HEK293 (cell line): Measurements from ENCODE around the gene CLDN16.

Experiments
- BCL11B ChIP-seq: fragments of 450-650 bp; formaldehyde crosslinking; IDR thresholded peaks from 2 replicates; pipeline ENCODE4 v1.5.1; 2016; ENCODE audit warnings: low read depth, missing biosample characterization, missing genetic modification characterization
- GLI4 ChIP-seq: fragments of 450-650 bp; formaldehyde crosslinking; IDR thresholded peaks from 2 replicates; pipeline ENCODE4 v1.5.1; 2016; ENCODE audit warnings: missing biosample characterization, missing genetic modification characterization
- KLF1 ChIP-seq: fragments of 450-650 bp; formaldehyde crosslinking; IDR thresholded peaks from 2 replicates; pipeline ENCODE4 v1.5.1; 2016; ENCODE audit warnings: missing biosample characterization, missing genetic modification characterization
- KLF16 ChIP-seq: fragments of 450-650 bp; formaldehyde crosslinking; IDR thresholded peaks from 2 replicates; pipeline ENCODE4 v1.5.1; 2017; ENCODE audit warnings: missing biosample characterization, missing genetic modification characterization
- MYNN ChIP-seq: fragments of 450-650 bp; formaldehyde crosslinking; IDR thresholded peaks from 2 replicates; pipeline ENCODE4 v1.5.1; 2016; ENCODE audit warnings: missing biosample characterization, missing genetic modification characterization, borderline replicate concordance
- PRDM6 ChIP-seq: fragments of 450-650 bp; formaldehyde crosslinking; IDR thresholded peaks from 2 replicates; pipeline ENCODE4 v1.5.1; 2017; ENCODE audit warnings: missing biosample characterization, missing genetic modification characterization
- SETDB1 ChIP-seq: IDR thresholded peaks from one replicate; pipeline ENCODE4 v1.6.1; 2017; ENCODE audit warnings: mild to moderate bottlenecking, low read length, moderate library complexity, mixed read lengths; ENCODE audit not compliant: insufficient read length
- ZBTB7A ChIP-seq: fragments of 450-650 bp; formaldehyde crosslinking; IDR thresholded peaks from 2 replicates; pipeline ENCODE4 v1.5.1; 2016; ENCODE audit warnings: low read depth, missing biosample characterization, missing genetic modification characterization
- ZBTB8A ChIP-seq: fragments of 450-650 bp; formaldehyde crosslinking; IDR thresholded peaks from 2 replicates; pipeline ENCODE4 v1.5.1; 2016; ENCODE audit warnings: missing biosample characterization, missing genetic modification characterization
- ZFP37 ChIP-seq: fragments of 450-650 bp; formaldehyde crosslinking; IDR thresholded peaks from 2 replicates; pipeline ENCODE4 v1.5.1; 2016; ENCODE audit warnings: missing biosample characterization, missing genetic modification characterization
- ZFP69B ChIP-seq: fragments of 450-650 bp; formaldehyde crosslinking; IDR thresholded peaks from 2 replicates; pipeline ENCODE4 v1.5.1; 2016; ENCODE audit warnings: missing biosample characterization, missing genetic modification characterization
- ZNF175 ChIP-seq: fragments of 450-650 bp; formaldehyde crosslinking; IDR thresholded peaks from 2 replicates; pipeline ENCODE4 v1.5.1; 2016; ENCODE audit warnings: missing biosample characterization, missing genetic modification characterization
- ZNF248 ChIP-seq: fragments of 450-650 bp; formaldehyde crosslinking; IDR thresholded peaks from 2 replicates; pipeline ENCODE4 v1.5.1; 2017; ENCODE audit warnings: missing biosample characterization, missing genetic modification characterization
- ZNF426 ChIP-seq: fragments of 450-650 bp; formaldehyde crosslinking; IDR thresholded peaks from 2 replicates; pipeline ENCODE4 v1.5.1; 2017; ENCODE audit warnings: missing biosample characterization, missing genetic modification characterization, mild to moderate bottlenecking, inconsistent platforms, moderate library complexity
- ZNF510 ChIP-seq: fragments of 450-650 bp; formaldehyde crosslinking; IDR thresholded peaks from 2 replicates; pipeline ENCODE4 v1.5.1; 2018; ENCODE audit warnings: mild to moderate bottlenecking, missing genetic modification characterization, missing biosample characterization; ENCODE audit not compliant: insufficient replicate concordance
- ZNF580 ChIP-seq: fragments of 450-650 bp; formaldehyde crosslinking; IDR thresholded peaks from 2 replicates; pipeline ENCODE4 v1.5.1; 2016; ENCODE audit warnings: missing biosample characterization, missing genetic modification characterization
- ZNF596 ChIP-seq: fragments of 450-650 bp; IDR thresholded peaks from 2 replicates; pipeline ENCODE4 v1.5.0; 2018; ENCODE audit warnings: missing biosample characterization, mild to moderate bottlenecking, missing genetic modification characterization, moderate library complexity
- ZNF610 ChIP-seq: fragments of 450-650 bp; formaldehyde crosslinking; IDR thresholded peaks from 2 replicates; pipeline ENCODE4 v1.5.1; 2016; ENCODE audit warnings: missing biosample characterization, missing genetic modification characterization, borderline replicate concordance
- ZNF623 ChIP-seq: fragments of 450-650 bp; formaldehyde crosslinking; IDR thresholded peaks from 2 replicates; pipeline ENCODE4 v1.5.1; 2016; ENCODE audit warnings: missing biosample characterization, missing genetic modification characterization
- ZNF660 ChIP-seq: fragments of 450-650 bp; IDR thresholded peaks from 2 replicates; pipeline ENCODE4 v1.5.1; 2018; ENCODE audit warnings: missing biosample characterization, mild to moderate bottlenecking, missing genetic modification characterization
- ZNF792 ChIP-seq: fragments of 450-650 bp; formaldehyde crosslinking; IDR thresholded peaks from 2 replicates; pipeline ENCODE4 v1.5.1; 2016; ENCODE audit warnings: missing biosample characterization, missing genetic modification characterization
- ZNF843 ChIP-seq: fragments of 450-650 bp; formaldehyde crosslinking; IDR thresholded peaks from 2 replicates; pipeline ENCODE4 v1.5.1; 2016; ENCODE audit warnings: missing biosample characterization, missing genetic modification characterization
- TF ChIP-seq, protein P1 (sequence below): fragments of 450-650 bp; formaldehyde crosslinking; IDR thresholded peaks from 2 replicates; pipeline ENCODE4 v1.5.1; 2016; ENCODE audit warnings: missing biosample characterization, missing genetic modification characterization
- TF ChIP-seq, protein P2 (sequence below): fragments of 450-650 bp; formaldehyde crosslinking; IDR thresholded peaks from 2 replicates; pipeline ENCODE4 v1.5.1; 2016; ENCODE audit warnings: missing biosample characterization, missing genetic modification characterization
- TF ChIP-seq, protein P3 (sequence below): fragments of 450-650 bp; formaldehyde crosslinking; IDR thresholded peaks from 2 replicates; pipeline ENCODE4 v1.5.1; 2016; ENCODE audit warnings: missing biosample characterization, missing genetic modification characterization
- TF ChIP-seq, protein P4 (sequence below): fragments of 450-650 bp; formaldehyde crosslinking; IDR thresholded peaks from 2 replicates; pipeline ENCODE4 v1.5.1; 2016; ENCODE audit warnings: missing biosample characterization, missing genetic modification characterization
- TF ChIP-seq, protein P5 (sequence below): fragments of 450-650 bp; formaldehyde crosslinking; IDR thresholded peaks from 2 replicates; pipeline ENCODE4 v1.5.1; 2017; ENCODE audit warnings: missing biosample characterization, missing genetic modification characterization

Gene CLDN16

DNA sequence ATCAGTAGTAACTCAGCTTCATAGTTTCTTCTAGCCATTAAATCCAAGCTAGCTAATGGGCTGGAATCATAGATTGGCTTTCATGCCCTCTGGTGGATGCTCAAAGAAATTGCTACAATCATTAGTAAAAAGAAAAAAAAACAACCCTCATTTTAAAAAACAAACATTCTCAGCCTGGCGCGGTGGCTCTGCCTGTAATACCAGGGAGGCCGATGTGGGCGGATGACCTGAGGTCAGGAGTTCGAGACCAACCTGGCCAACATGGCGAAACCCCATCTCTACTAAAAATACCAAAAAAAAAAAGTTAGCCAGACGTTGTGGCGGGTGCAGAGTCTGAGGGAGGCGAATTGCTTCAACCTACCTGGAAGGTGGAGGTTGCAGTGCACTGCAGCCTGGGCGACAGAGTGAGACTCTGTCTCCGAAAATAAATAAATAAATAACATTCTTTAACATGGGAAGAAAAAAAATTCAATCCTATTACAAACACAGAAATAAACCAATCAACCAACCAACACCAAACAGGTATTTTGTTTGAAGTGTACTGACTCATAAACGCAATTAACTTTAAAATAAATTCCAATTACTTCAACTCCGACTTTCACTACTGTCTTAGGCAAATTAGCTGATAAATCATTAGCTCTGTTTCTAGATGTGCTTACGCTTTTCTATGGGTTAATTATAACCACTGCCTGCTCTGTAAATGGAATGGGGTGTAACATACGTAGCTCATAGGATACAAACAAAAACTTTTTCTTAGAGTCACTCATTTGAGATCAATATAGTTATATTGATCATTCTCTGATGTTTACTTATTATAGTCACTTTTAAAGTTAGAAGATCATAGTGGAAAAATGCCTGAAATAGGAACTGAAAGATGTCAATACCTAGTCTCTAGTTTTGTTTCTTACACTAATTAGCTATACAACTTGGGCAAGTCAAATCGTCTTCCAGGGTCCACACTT, 36.8 kb downstream of the CLDN16 start (continued):
- TF ChIP-seq, protein P1, sequence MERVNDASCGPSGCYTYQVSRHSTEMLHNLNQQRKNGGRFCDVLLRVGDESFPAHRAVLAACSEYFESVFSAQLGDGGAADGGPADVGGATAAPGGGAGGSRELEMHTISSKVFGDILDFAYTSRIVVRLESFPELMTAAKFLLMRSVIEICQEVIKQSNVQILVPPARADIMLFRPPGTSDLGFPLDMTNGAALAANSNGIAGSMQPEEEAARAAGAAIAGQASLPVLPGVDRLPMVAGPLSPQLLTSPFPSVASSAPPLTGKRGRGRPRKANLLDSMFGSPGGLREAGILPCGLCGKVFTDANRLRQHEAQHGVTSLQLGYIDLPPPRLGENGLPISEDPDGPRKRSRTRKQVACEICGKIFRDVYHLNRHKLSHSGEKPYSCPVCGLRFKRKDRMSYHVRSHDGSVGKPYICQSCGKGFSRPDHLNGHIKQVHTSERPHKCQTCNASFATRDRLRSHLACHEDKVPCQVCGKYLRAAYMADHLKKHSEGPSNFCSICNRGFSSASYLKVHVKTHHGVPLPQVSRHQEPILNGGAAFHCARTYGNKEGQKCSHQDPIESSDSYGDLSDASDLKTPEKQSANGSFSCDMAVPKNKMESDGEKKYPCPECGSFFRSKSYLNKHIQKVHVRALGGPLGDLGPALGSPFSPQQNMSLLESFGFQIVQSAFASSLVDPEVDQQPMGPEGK (tag by site-specific recombination), result peak; percentile 20; the same call in 1 of the 2 replicates
- TF ChIP-seq ZNF248 (tag by site-specific recombination) (no peak), ZFP69B (tag by site-specific recombination) (peak; percentile 88), ZBTB7A (no peak), GLI4 (no peak), ZNF660 (no peak), ZNF610 (tag by site-specific recombination) (0 out of 2 replicates have a peak, but pooled peaks have one; percentile 37), ZNF426 (no peak), KLF16 (peak; percentile 61; the same call in 1 of the 2 replicates), KLF1 (tag by site-specific recombination) (peak; percentile 50; the same call in 1 of the 2 replicates), ZNF596 (no peak), MYNN (tag by site-specific recombination) (no peak), ZNF792 (tag by site-specific recombination) (no peak), ZNF843 (tag by site-specific recombination) (0 out of 2 replicates have a peak, but pooled peaks have one; percentile 47), ZNF623 (tag by site-specific recombination) (no peak), BCL11B (tag by site-specific recombination) (peak; percentile 72; the same call in 1 of the 2 replicates), ZNF175 (tag by site-specific recombination) (no peak), PRDM6 (tag by site-specific recombination) (0 out of 2 replicates have a peak, but pooled peaks have one; percentile 27), SETDB1 (no peak), ZFP37 (tag by site-specific recombination) (peak; percentile 73; the same call in 1 of the 2 replicates), ZBTB8A (tag by site-specific recombination) (peak; percentile 58), ZNF510 (tag by site-specific recombination) (no peak), ZNF580 (tag by site-specific recombination) (peak; percentile 88)
- TF ChIP-seq, protein P2, sequence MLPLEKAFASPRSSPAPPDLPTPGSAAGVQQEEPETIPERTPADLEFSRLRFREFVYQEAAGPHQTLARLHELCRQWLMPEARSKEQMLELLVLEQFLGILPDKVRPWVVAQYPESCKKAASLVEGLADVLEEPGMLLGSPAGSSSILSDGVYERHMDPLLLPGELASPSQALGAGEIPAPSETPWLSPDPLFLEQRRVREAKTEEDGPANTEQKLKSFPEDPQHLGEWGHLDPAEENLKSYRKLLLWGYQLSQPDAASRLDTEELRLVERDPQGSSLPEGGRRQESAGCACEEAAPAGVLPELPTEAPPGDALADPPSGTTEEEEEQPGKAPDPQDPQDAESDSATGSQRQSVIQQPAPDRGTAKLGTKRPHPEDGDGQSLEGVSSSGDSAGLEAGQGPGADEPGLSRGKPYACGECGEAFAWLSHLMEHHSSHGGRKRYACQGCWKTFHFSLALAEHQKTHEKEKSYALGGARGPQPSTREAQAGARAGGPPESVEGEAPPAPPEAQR (tag by site-specific recombination), result no peak
- TF ChIP-seq, protein P3, sequence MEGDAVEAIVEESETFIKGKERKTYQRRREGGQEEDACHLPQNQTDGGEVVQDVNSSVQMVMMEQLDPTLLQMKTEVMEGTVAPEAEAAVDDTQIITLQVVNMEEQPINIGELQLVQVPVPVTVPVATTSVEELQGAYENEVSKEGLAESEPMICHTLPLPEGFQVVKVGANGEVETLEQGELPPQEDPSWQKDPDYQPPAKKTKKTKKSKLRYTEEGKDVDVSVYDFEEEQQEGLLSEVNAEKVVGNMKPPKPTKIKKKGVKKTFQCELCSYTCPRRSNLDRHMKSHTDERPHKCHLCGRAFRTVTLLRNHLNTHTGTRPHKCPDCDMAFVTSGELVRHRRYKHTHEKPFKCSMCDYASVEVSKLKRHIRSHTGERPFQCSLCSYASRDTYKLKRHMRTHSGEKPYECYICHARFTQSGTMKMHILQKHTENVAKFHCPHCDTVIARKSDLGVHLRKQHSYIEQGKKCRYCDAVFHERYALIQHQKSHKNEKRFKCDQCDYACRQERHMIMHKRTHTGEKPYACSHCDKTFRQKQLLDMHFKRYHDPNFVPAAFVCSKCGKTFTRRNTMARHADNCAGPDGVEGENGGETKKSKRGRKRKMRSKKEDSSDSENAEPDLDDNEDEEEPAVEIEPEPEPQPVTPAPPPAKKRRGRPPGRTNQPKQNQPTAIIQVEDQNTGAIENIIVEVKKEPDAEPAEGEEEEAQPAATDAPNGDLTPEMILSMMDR (tag by site-specific recombination), result peak; percentile 68; the same call in 1 of the 2 replicates
- TF ChIP-seq, protein P4, sequence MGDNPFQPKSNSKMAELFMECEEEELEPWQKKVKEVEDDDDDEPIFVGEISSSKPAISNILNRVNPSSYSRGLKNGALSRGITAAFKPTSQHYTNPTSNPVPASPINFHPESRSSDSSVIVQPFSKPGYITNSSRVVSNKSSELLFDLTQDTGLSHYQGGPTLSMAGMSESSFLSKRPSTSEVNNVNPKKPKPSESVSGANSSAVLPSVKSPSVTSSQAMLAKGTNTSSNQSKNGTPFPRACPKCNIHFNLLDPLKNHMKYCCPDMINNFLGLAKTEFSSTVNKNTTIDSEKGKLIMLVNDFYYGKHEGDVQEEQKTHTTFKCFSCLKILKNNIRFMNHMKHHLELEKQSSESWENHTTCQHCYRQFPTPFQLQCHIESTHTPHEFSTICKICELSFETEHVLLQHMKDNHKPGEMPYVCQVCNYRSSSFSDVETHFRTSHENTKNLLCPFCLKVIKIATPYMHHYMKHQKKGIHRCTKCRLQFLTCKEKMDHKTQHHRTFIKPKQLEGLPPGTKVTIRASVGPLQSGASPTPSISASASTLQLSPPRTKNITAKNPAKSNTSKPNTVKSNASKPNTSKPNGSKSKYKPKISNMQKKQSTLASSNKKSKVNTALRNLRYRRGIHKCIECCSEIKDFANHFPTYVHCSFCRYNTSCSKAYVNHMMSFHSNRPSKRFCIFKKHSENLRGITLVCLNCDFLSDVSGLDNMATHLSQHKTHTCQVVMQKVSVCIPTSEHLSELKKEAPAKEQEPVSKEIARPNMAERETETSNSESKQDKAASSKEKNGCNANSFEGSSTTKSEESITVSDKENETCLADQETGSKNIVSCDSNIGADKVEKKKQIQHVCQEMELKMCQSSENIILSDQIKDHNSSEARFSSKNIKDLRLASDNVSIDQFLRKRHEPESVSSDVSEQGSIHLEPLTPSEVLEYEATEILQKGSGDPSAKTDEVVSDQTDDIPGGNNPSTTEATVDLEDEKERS (tag by site-specific recombination), result no peak
- TF ChIP-seq, protein P5, sequence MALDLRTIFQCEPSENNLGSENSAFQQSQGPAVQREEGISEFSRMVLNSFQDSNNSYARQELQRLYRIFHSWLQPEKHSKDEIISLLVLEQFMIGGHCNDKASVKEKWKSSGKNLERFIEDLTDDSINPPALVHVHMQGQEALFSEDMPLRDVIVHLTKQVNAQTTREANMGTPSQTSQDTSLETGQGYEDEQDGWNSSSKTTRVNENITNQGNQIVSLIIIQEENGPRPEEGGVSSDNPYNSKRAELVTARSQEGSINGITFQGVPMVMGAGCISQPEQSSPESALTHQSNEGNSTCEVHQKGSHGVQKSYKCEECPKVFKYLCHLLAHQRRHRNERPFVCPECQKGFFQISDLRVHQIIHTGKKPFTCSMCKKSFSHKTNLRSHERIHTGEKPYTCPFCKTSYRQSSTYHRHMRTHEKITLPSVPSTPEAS (tag by site-specific recombination), result 0 out of 2 replicates have a peak, but pooled peaks have one; percentile 9
